ENCODE results near the gene LYRM4.

Gene LYRM4

DNA sequence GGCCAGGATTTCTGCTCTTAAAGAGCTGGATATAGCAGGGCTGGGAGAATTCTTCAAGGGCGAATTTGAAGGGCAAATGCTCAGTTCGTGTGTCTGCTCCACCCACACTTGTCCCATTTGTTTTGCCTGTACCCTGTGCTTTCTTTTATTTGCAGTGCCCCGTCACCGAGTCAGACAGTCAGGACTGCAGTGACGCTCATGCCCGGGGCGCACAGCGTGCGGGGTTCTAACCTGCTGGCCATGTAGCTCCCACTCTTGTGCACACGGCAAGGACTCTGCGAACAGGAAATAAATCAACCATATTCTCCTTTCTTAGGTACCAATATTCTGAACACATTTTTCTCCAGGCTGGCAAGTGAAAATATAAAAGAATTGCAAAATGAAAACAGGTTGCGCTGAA is 17.7 kb downstream of the LYRM4 start:
- no peak for DNase-seq (ENCODE audit: low spot score)

DNA sequence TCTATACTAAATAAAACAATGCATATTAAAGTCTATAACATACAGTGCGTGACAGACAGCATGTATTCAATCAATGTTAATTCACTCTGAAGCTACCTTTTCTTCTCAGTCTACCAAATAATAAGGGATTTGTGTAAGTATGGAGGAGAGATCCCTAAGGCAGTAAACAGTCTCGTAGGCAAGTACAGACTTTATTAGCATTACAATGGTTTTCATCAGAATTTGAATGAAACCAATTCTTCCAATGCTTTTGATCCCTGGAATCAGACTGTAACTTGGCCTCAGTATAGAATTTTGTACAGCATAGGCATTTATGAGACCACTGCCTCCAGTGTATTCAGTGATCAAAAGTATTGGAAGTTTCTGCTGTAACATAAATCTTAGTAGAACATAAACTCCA is 19.5 kb downstream of the LYRM4 start:
- no peak for DNase-seq (ENCODE audit: low spot score)

DNA sequence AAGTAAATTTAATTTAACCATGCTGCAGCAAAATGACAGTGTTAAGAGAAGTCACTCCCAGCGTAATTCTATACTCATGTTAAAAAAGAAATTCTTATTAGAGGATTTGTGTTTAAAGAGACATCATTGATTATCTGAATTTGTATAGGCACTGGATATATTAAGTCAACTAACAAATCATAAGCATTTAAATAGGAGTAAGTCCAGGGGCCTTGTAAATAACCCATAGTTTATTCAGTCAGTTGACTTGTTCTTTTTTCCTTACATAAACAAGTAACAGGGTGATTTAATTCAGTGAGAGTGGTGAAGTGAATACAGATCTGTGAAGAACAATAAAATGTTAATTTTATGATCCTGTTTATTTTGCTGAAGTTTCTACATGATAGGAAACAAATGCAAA is 22.4 kb downstream of the LYRM4 start:
- no peak for DNase-seq (ENCODE audit: low spot score)

DNA sequence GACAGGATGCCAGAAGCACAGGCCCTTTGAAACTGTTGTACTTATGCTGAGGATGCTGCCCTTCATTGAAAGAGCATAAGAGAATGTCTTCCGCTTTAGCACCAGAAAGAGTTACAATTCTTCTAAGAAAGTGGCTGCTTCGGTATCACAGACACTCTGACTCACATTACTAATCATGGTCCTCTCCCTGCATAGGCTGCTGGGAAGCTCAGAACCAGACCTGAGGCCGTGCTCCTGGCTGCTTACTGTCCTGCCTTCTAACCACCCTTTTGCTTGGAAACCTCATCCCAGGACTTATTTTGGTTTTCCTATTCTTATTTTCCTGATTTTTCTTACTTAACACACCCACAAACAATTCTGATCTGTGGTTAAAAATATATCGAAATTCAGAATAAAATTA is 22.9 kb downstream of the LYRM4 start:
- DNase-seq (ENCODE audit: low spot score), result no peak

DNA sequence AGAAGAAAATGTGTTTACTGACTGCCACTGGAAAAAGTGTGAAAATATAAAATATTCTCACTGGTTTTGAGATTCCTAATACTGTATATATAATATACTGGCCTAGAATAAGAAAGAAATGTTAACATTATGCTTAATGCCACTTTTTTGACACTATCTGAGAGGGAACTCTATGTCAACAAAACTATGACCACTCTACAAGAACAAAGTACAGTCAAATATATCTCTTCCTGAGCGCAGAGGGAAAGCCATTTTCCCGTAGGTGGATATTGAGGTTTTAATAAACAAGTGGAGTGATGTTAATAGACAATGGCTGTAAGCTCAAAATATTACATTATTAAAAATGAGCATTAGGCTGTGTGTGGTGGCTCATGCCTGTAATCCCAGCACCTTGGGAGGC is 24.9 kb downstream of the LYRM4 start:
- DNase-seq (ENCODE audit: low spot score), result no peak

DNA sequence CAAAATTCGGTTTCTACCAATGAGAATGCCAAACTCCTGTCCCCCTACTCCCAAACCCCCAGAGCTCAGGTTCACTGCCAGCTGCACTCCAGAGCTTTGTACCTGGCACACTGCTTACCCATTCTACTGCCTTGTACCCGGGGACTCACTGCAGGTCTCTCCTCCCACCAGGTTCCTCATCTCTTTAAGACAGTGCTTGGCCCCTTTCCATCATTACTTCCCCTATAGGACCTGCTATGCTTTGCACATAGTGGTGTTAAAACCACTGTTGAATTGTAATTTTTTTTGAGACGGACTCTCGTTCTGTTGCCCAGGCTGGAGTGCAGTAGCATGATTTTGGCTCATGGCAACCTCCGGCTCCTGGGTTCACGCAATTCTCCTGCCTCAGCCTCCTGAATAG is 25.9 kb downstream of the LYRM4 start:
- DNase-seq (ENCODE audit: low spot score), result no peak

DNA sequence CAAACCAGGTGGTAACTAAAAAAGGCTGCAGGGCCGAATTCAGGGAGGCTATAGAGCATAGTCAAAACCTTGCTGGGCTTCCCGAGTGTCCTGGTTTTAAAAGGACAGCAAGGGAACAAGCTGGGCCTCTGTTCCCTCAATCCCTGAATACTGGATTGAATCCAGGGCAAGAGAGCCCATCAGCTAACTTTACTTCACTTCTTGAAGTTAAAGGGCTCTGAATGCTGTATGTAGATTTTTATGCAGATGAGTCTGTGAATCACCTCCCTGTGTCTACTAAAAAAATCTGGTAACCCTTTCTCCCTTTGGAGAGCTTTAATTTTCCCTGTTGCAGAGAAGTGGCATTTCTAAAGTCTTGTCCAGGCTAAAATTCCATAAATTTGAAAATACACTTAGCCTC is 29.5 kb downstream of the LYRM4 start:
- no peak for DNase-seq (ENCODE audit: low spot score)

DNA sequence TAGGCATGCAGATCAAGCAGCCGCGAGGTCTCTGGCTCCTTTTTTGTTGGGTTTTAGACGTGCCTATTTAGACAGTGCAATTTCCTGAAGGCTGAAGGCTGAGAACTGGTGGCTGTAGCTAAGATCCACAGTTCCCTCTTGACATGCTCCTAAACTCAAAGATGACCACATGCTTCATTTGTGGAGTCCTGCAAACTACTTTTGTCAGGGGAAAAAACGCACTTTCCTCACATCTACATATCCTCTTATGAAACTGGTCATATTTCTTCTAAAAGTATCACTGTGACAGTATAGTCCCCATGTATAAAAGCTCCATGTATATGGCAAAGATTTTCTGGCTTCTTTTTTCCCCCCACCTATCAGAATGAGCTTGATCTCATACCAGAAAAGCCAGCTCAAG is 30.7 kb downstream of the LYRM4 start:
- DNase-seq (ENCODE audit: low spot score), result no peak

DNA sequence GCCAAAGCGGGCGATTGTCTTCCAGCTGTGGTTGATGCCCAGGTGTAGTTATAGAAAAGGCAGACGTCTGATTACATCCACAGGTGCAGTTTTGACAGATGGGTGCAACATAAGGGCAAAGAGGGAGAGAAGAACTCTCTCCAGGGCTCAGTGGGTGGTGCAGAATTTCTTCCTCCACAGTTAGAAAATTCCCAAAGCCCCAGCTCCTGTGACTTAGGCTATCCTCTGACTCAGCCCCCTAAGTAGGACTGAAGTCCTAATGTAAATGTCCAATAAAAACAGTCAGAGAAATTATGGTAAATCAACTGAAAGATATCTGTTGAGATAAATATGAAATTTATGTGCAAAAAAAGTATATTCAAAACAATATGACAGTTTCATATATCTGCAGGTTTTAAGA is 31.4 kb downstream of the LYRM4 start:
- DNase-seq (ENCODE audit: low spot score), result no peak

DNA sequence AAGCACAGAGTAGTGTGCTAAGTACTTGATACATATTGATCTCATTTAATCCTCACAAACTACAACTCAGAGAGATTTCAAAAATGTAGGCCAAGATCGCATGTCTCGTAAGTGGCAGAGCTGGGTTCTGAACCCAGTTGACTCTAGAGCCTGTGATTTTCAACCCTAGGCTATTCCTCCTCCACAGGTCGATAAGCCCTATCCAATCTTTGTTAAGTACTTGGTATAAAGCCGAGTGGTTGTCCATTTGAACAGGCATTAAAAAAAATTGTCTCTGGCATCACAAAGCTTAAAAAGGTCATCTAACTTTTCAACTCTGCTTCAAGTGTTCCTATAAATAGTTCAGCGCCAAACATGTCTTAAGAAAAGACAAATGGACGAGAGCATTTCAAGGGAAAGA is 37.4 kb downstream of the LYRM4 start:
- no peak for DNase-seq (ENCODE audit: low spot score)

DNA sequence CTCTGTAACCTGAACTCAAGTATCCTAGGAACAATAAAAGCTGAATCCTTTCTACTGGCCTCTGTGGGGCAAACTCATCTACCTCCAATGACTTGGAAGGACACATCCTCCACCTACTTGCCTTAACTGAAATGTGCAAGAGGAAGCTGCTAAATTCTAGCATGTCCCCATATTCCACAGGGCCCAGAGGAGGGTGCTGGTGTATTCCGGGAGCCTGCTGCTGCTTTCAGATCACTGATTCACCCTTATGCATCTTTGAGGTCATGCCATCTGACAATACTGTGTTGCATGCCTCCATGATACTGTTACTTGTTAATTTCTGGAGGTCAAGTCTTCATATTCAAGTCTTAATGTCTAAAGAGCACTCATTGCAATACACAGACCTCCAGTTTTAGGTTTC is 40.3 kb downstream of the LYRM4 start:
- no peak for DNase-seq (ENCODE audit: low spot score)

DNA sequence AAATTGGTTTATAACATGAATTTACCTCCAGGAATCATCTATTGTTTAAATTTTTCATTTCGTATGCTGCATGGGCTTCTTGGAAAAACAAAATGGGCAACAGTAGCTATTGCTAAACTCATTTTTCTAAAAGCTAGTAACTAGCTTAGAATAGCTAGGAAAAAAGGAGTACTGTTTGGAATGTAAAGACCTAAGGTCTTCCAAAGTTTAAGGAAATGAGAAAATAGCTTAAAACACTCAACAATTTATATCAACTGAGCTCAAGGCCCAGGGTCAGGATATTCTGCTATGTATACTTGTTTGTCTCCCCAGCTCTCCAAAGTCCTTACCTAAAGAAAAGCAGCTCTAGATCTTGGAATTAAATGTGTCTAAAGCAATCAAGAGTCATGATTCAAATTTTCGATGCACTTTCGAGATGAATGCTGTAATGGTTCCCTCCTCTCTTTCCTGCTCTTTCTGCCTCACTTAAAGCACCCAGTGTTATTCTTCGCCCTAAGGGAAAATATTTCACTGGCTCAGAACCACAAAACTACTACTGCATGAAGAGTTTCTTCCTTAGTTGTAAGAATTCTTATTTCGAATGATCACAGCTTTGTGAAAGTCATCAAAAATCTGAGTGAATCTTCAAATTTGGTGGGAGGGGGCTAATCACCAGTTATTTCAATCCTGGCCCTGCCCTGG is 41.6 kb downstream of the LYRM4 start:
- no peak for DNase-seq (ENCODE audit: low spot score)

DNA sequence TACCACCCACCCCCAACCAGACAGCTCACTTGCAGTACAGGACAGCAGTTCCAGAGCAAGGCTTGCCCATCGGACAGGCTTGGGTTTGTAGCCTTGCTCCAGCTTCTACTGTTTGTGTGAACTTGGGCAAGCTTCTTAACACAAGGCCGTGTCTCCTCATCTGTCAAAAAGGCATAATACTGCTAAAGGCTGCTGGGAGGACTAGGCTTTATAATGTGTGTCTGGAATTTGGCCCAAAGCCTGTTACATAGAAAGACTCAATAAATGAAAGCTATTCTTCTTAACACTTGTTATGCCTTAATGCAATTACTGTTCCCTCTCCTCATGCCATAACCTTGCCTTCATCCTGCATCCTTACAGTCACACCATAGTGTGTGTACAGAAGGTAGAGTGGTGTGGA is 43.4 kb downstream of the LYRM4 start:
- no peak for DNase-seq (ENCODE audit: low spot score)

DNA sequence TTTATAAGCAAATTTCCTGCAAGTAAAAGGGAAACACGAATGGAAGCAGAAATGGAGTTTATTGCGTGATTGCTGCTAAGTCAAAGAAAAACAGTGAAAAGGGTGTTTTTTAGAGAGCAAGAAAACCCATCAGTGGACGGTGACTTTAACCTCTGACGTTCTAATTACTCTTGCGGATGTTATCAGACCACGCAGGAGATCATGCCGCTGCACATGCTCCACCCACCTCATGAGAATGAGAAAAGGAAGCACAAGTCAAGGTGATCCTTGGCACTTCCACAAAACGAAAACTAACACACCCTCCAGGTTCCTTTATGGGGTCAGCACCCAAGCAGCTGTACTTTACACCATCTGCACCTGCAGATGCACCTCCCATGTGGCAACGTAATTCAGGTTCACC is 45.0 kb downstream of the LYRM4 start:
- DNase-seq (ENCODE audit: low spot score), result no peak

DNA sequence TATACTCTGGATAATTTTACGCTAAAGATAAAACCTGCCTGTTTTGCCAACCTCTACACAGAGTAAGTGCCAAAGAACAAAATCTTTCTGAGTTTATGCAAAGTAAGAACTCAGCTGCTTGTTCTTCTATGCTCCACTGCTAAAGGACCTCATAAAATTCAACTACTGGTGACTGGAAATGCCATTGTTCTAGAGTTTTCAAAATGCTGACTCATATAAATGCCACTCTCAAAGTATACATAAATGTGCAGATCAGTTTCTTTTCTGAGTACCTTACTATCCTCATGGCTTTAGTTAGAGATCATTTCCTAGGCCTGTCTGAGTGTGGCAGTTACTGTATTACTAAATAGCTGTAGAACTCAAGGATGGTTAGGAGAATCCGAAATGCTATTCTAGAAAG is 45.6 kb downstream of the LYRM4 start:
- no peak for DNase-seq (ENCODE audit: low spot score)

DNA sequence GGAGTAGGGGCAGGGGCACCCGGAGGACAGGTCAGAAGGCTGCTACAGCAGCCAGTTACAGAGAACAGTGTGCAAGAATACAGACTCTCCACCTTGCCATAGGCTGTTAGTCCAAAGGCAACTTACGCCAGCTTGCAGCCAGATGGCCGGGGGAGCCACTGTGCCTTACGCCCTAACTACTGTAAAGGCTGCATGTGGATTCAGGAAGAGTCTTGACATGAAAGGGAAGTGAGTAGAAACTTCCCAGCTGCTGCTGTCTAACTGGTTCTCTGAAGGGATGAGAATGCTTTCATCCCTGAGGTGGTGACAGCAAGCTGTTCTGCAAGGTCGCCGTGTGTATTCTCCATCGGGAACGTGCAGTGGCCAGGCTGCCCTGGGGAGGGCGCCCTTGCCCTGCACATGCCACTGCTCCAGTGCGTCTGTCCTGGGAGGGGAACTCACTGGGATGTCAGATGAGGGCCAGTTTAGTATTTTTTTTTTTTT is 46.1 kb downstream of the LYRM4 start:
- DNase-seq (ENCODE audit: low spot score), result no peak

DNA sequence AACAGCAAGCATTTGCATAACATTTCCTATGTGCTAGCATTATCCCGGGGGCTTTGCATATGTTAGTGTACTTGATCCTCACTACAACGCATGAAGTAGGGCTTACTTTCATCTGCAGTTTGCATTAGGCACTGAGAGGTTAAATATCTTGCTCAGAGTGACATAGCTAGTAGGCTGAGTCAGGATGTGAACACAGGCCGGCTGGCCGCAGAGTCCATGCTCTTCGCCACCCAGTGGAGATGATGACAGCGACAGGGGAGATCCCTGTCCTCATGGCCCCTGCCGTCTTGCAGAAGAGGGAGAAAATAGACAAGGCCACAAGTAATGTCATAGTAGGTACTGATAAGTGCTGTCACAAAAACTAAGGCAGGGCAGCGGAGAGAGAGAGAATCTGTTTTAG is 46.9 kb downstream of the LYRM4 start:
- peak; percentile 47 for DNase-seq (ENCODE audit: low spot score)

DNA sequence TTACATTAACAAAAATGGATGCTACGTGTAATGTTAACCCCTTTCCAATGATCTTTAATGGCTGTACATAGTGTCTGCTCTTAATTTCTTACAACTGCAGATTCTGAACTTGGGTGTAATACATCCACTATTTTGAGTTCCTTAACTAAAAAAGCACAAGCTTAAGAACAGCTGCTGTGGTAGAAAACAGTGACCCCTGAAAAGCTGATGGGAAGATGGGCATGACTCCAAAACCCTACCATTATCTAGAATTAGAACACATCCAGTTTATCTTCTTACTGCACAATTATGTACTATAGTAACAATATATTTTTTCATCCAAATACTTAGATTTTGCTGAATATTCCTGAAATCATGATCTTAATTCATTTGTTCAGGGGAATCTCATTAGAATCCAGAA is 49.3 kb downstream of the LYRM4 start:
- DNase-seq (ENCODE audit: low spot score), result no peak

DNA sequence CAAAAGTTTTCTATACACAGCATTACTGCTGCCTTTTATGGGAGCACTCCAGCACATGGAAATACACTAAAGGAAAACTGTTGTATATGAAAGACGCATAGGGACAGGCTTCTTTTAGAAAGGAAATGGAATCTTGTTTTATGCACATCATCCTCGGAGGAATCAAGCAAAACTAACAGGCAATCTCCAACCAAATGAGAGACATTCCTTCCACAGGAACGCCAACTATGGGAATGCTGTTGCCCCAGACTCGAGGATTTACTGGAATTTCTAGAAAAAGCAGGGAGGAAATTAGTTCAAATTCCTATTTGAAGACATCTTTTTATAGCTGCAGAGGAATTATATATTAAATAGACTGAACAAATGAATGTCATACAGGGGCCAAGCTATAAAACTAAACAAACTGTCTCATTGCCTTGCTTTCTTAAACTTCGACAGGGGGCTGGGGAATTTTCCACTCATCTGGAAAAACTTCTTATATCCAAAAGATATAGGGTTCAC is 52.2 kb downstream of the LYRM4 start:
- peak; percentile 28 for DNase-seq (ENCODE audit: low spot score)

DNA sequence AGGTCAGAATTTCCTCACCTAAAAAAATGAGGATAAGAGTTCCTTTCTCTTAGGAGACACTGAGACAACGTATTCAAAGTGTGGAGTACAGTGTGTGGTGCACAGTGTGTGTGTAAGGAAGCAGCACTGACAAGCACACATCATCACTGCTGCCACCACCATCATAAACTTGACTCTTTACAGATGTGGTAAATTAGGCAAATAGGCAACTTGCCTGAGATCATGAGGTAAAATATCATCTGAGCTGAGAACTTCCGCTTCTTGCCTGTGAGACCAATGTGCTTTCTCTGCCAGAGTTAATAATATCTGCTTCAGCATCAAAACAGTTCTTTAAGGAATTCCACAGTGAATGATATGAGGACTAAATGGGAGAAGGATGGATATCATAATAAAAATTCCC is 52.7 kb downstream of the LYRM4 start:
- DNase-seq (ENCODE audit: low spot score), result peak; percentile 19

DNA sequence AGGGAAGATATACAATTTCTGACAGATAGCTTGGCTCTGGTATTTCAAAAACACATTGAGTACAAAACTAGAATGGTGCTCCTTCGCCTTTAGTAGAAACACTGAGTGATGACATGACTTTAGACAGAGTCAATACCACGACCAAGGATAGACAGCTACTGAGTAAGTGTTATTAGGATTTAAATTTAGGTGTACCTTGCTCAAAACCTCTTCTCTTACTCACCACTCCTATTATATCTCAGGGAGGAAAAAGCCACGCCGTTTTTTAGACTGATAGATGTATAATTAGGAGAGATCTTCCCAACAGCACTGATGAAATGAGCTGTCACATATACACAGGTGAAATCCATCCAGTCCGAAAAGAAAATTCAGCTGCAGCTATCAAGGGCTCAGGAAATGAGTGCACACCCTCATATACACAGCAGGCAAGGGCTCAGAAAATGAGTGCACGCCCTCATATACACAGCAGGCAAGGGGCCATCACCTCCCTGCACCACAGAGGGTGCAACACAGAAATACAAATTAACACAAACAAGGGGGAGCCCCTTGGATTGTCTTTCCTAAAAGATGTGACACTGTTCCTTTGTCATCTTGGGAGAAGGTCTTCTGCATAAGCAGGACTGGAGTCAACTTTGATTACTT is 53.7 kb downstream of the LYRM4 start:
- no peak for DNase-seq (ENCODE audit: low spot score)

DNA sequence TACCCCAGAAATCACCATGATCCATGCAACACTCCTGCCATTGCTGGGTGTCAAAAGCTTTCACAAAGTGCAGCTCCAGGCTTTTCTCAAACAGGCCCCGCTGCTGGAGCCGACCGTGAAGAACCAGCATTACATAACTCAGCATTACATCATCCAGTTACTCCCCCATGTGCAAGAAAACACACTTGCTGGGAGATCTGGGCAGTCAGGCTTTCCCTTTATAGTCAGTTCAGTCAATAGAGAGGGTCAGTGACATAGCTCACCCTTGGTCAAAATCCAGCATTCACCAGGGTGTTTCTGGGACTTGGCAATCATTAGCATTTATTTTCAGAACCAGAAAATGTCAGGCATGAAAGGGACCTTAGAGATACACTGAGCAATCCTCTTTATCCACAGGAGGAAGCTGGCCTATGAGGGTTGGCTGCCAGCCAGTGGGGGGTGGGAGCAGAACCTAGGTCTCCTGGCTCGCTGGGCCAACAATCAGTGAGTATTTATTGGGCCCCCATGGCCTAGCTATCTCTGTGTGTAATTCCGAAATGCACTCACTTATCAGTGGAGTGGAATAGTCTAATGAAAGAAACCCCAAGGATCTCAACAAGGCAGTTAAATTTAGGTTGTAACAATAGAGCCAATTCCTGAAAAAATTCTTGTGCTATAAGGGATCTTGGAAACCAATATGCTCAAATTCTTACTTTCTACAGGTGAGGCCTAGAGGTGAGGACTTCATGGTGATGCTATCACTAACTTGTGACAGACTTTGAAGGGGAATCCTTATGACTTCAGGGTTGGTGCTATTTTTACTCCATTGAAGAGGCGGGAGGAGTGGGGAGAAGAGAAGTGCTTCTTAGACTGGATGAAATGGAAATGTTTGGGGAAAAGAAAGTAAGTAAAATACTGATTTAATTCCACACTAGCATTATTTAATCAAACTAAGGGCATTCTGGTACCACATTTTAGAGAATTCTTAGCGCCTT is 54.6 kb downstream of the LYRM4 start:
- peak; percentile 72 for DNase-seq (ENCODE audit: low spot score)

DNA sequence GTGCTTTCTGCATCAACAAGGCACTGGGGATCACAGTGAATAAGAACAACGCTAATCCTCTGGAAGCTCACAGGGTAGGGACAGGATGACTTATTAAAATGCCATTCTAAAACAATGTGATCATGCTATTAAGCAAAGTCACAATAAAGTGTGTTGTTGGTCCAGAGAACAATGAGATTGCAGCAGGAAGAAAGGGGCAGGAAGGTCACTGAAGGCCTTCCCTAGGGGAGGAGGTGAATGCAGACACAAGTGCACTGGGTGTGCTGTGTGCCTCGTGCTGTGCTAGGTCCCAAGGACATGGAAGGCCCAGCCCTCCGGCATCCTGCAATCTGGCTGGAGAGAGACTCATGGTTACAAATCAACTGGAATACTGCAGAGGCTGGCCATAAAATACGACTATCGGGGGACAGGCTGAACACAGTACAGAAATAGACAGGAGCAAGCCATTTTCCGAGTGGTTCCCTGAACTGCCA is 55.7 kb downstream of the LYRM4 start:
- DNase-seq (ENCODE audit: low spot score), result no peak

Data from GM03348 (cell line).